Sigmoid colon (tissue), 7 donors: Measurements from ENCODE around the gene SLC6A12. TPM values are rescaled to one million over a fixed set of nuclear protein-coding genes. Genes with fewer than 3 reads are reported as not detected.

Experiments
- DNase-seq: peaks from one replicate; pipeline ENCODE4 v3.0.0-alpha.2; 2019
- H3K27ac ChIP-seq, 4 donors: fragments of 200-600 bp; sonication (generic); one replicate each; pipeline ENCODE4 v1.5.1; 2016 to 2019; ENCODE audit warnings: mild to moderate bottlenecking in 1 of 4
- H3K27me3 ChIP-seq, 3 donors: fragments of 200-600 bp; sonication (generic); one replicate each; pipeline ENCODE4 v1.5.1; 2019; ENCODE audit warnings: mild to moderate bottlenecking in 1 of 3
- H3K36me3 ChIP-seq, 4 donors: fragments of 200-600 bp; sonication (generic); one replicate each; pipeline ENCODE4 v1.5.1; 2016 to 2019
- H3K4me1 ChIP-seq, 4 donors: fragments of 200-600 bp; sonication (generic); one replicate each; pipeline ENCODE4 v1.5.1; 2017 to 2019
- H3K4me3 ChIP-seq, 4 donors: fragments of 200-600 bp; sonication (generic); one replicate each; pipeline ENCODE4 v1.5.1; 2017 to 2019; ENCODE audit warnings: mild to moderate bottlenecking in 2 of 4, moderate library complexity in 1 of 4
- H3K9me3 ChIP-seq, 4 donors: fragments of 200-600 bp in 3 of 4; sonication (generic) in 3 of 4; one replicate each; pipeline versions ENCODE4 v1.5.1 to v1.6.1; 2013 to 2019
- CTCF ChIP-seq, 4 experiments: fragments of 450-650 bp in 3 of 4; fragments of 200-600 bp in 1 of 4; IDR thresholded peaks; one replicate each; pipeline ENCODE4 v1.5.1; 2016 to 2019; ENCODE audit warnings: antibody characterized with exemption in 4 of 4, mild to moderate bottlenecking in 3 of 4, moderate library complexity in 2 of 4
- EP300 ChIP-seq, 4 donors: sonication (generic); formaldehyde crosslinking; IDR thresholded peaks; one replicate each; pipeline ENCODE4 v1.6.1; 2017; ENCODE audit warnings: antibody characterized with exemption in 4 of 4
- POLR2A ChIP-seq, 2 donors: fragments of 450-650 bp; IDR thresholded peaks; one replicate each; pipeline ENCODE4 v1.6.1; 2016; ENCODE audit warnings: antibody characterized with exemption in 2 of 2, mild to moderate bottlenecking in 2 of 2, moderate library complexity in 2 of 2
- POLR2AphosphoS5 ChIP-seq, 4 donors: sonication (generic); formaldehyde crosslinking; IDR thresholded peaks; one replicate each; pipeline ENCODE4 v1.6.1; 2017; ENCODE audit warnings: antibody characterized with exemption in 4 of 4
- WGBS, 2 donors: extraction: QIAGEN DNeasy Blood & Tissue Kit; methylation state at CpG; one replicate each; pipeline ENCODE4 v1.1.7; 2013; 5-methylcytosine and 5-hydroxymethylcytosine counted together
- intact Hi-C: fragments of 100-400 bp; cut with DNase I; formaldehyde crosslinking; loops from one replicate; pipeline ENCODE4 v1.15.1; 2023
- polyA plus RNA-seq, 3 donors: library from polyadenylated mRNA; stranded (reverse); fragments of 200-250 nt; gene quantifications; one replicate each; pipeline ENCODE4 v1.2.3, GENCODE V29; 2013
- total RNA-seq, 4 donors: library from RNA; depleted of rRNA; stranded (reverse); fragments of >200 nt; gene quantifications; one replicate each; pipeline ENCODE4 v1.1.0, GENCODE V29; 2016
- donor health status: healthy with polysubstance abuse.
- donor health status: Bipolar disorder and iron deficiency.
- donor health status: healthy.

Gene SLC6A12
- total and polyA plus RNA-seq, 7 donors: 0.28 to 4.2 (median 2.1) TPM; not detected in 2

GRCh38 chr12:175759-176158, 38.2 kb downstream of the SLC6A12 start:
- TF ChIP-seq EP300 (IDR thresholded peaks at IDR 0.05) (no peak), POLR2A (IDR thresholded peaks at IDR 0.05) (no peak), CTCF (IDR thresholded peaks at IDR 0.05) (no peak), POLR2AphosphoS5 (IDR thresholded peaks at IDR 0.05) (no peak)
- intact Hi-C loops: no loop called here
- H3K27me3 ChIP-seq: peaks cover 0 to 19% (median 0%) of the 10 kb centered on the region in 3 donors
- no peaks in the 10 kb centered on the region for H3K9me3 ChIP-seq
- no peak for DNase-seq
- no peak overlapping the region for H3K4me3 ChIP-seq
- no peaks in the 10 kb centered on the region for H3K36me3 ChIP-seq
- H3K27ac ChIP-seq: no peak overlapping the region
- H3K4me1 ChIP-seq: peaks cover 0 to 12% (median 4%) of the 10 kb centered on the region in 4 donors
- WGBS, 2 donors: 87 to 89% methylated on average over 16 of the region's 16 CpGs

- Histone ChIP-seq H3K36me3 (no peaks in the 10 kb centered on the region), H3K27ac (no peak overlapping the region), H3K27me3 (peaks cover 0 to 19% (median 0%) of the 10 kb centered on the region in 3 donors), H3K4me3 (no peak overlapping the region), H3K4me1 (peaks cover 0 to 12% (median 4%) of the 10 kb centered on the region in 4 donors), H3K9me3 (no peaks in the 10 kb centered on the region)
- intact Hi-C loops: no loop called here
- no peak for DNase-seq
- WGBS, 2 donors: 38 to 69% methylated on average over 10 of the region's 10 CpGs
- TF ChIP-seq POLR2A (IDR thresholded peaks at IDR 0.05): no peak
- no peak for TF ChIP-seq EP300 (IDR thresholded peaks at IDR 0.05)
- TF ChIP-seq CTCF (IDR thresholded peaks at IDR 0.05): no peak
- TF ChIP-seq POLR2AphosphoS5 (IDR thresholded peaks at IDR 0.05): no peak
These were observed 38.7 kb downstream of the SLC6A12 start for GRCh38 chr12:175250-175649.

- Histone ChIP-seq H3K27ac (no peak overlapping the region), H3K36me3 (no peaks in the 10 kb centered on the region), H3K4me1 (peaks cover 0 to 12% (median 4%) of the 10 kb centered on the region in 4 donors), H3K27me3 (peaks cover 0 to 19% (median 0%) of the 10 kb centered on the region in 3 donors), H3K9me3 (no peaks in the 10 kb centered on the region), H3K4me3 (no peak overlapping the region)
- intact Hi-C loops: no loop called here
- TF ChIP-seq CTCF (IDR thresholded peaks at IDR 0.05) (no peak), POLR2AphosphoS5 (IDR thresholded peaks at IDR 0.05) (no peak), POLR2A (IDR thresholded peaks at IDR 0.05) (no peak), EP300 (IDR thresholded peaks at IDR 0.05) (no peak)
- no peak for DNase-seq
- 63 to 83% methylated on average over 23 of the region's 23 CpGs for WGBS, 2 donors
These were observed 39.4 kb downstream of the SLC6A12 start for GRCh38 chr12:174596-174995.

GRCh38 chr12:174124-174523, 39.8 kb downstream of the SLC6A12 start:
- Histone ChIP-seq H3K36me3 (no peaks in the 10 kb centered on the region), H3K4me1 (peaks cover 0 to 12% (median 4%) of the 10 kb centered on the region in 4 donors), H3K4me3 (no peak overlapping the region), H3K27ac (no peak overlapping the region), H3K27me3 (peaks cover 0 to 19% (median 0%) of the 10 kb centered on the region in 3 donors), H3K9me3 (no peaks in the 10 kb centered on the region)
- intact Hi-C loops: no loop called here
- WGBS, 2 donors: 78 to 90% methylated on average over 6 of the region's 6 CpGs
- no peak for TF ChIP-seq POLR2AphosphoS5 (IDR thresholded peaks at IDR 0.05)
- TF ChIP-seq EP300 (IDR thresholded peaks at IDR 0.05): no peak
- no peak for TF ChIP-seq POLR2A (IDR thresholded peaks at IDR 0.05)
- no peak for TF ChIP-seq CTCF (IDR thresholded peaks at IDR 0.05)
- no peak for DNase-seq

- no peak for DNase-seq
- WGBS, 2 donors: 77 to 88% methylated on average over 15 of the region's 15 CpGs
- no peaks in the 10 kb centered on the region for H3K36me3 ChIP-seq
- peaks cover 0 to 12% (median 4%) of the 10 kb centered on the region in 4 donors for H3K4me1 ChIP-seq
- TF ChIP-seq CTCF (IDR thresholded peaks at IDR 0.05) (no peak), EP300 (IDR thresholded peaks at IDR 0.05) (no peak), POLR2AphosphoS5 (IDR thresholded peaks at IDR 0.05) (no peak), POLR2A (IDR thresholded peaks at IDR 0.05) (no peak)
- H3K27me3 ChIP-seq: peaks cover 0 to 16% (median 0%) of the 10 kb centered on the region in 3 donors
- intact Hi-C loops: no loop called here
- H3K4me3 ChIP-seq: no peak overlapping the region
- H3K9me3 ChIP-seq: no peaks in the 10 kb centered on the region
- no peak overlapping the region for H3K27ac ChIP-seq
These were observed 41.2 kb downstream of the SLC6A12 start for GRCh38 chr12:172732-173161.
